ENCODE results near the gene RAD51B.

- TF ChIP-seq POLR2A (IDR thresholded peaks at IDR 0.05) (no peak), CTCF (IDR thresholded peaks at IDR 0.05) (no peak)
These were observed 223.1 kb downstream of the RAD51B start for GRCh38 chr14:68042586-68043210.

Measured in vagina (tissue), 2 donors.